Kidney epithelial cell (primary cell): ENCODE results near the gene ERAP2. TPM values are rescaled to one million over a fixed set of nuclear protein-coding genes. Genes with fewer than 3 reads are reported as not detected.

Experiments
- DNase-seq: peaks from one replicate; pipeline ENCODE4 v3.0.0-alpha.2; 2010; ENCODE audit warnings: low read depth
- H3K27me3 ChIP-seq: 2 replicates; pipeline ENCODE4 v1.6.0; 2011; ENCODE audit warnings: low read length; ENCODE audit not compliant: control insufficient read depth, insufficient read depth
- H3K36me3 ChIP-seq: 2 replicates; pipeline ENCODE4 v1.5.1; 2011; ENCODE audit warnings: low read length; ENCODE audit not compliant: control insufficient read depth, insufficient read depth
- H3K4me3 ChIP-seq: 2 replicates; pipeline ENCODE4 v1.5.1; 2011; ENCODE audit warnings: low read depth, mild to moderate bottlenecking, control low read depth, low read length
- CTCF ChIP-seq: IDR thresholded peaks from 2 replicates; pipeline ENCODE4 v1.5.1; 2011; ENCODE audit warnings: mild to moderate bottlenecking, moderate library complexity, low read length, control low read depth, inconsistent platforms; ENCODE audit not compliant: insufficient read depth, poor library complexity, severe bottlenecking
- total RNA-seq: library from RNA; depleted of rRNA; stranded (reverse); fragments of >200 nt; gene quantifications from 2 replicates; pipeline ENCODE4 v1.2.3, GENCODE V29; 2015

ERAP2 gene
- total RNA-seq, 1 donor from 2014 or later = 19.1 TPM

DNA sequence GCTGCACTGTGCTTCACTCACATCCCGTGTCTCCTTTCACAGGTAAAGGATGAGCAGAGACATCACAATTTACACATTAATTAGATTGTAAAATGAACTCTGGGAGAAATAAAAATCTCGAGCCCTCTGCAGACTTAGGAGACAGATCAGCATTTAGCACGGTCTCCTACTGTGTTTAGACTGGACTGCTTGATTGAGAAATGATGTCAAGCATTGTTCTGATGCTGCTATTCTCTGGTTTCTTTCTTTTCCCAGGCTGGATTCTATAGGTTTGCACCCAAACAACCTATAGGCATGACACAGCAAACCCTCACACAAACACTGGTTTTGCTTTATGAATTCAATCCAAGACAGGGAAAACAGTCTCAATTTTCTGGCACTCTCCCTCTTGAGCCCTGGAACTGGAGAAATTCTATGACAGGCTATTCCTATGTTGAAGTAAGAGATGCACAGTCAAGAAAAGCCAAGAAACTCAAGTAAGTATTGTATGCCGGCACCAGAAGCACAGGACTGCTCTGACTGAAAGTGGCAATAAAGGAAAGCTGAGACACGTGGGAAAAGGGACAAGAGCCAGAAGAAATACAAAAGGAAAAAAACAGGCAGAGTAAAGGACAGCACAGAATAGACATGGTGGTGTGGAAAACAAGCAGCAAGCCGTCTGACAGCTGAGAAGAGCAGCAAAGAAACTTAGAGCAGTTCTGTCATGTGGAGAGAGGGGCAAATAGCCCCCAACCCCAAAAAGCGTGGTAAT is 24.8 kb upstream of the ERAP2 start:
- no peak for DNase-seq
- Histone ChIP-seq H3K27me3 (no peaks in the 10 kb centered on the region), H3K36me3 (no peaks in the 10 kb centered on the region), H3K4me3 (no peak overlapping the region)
- no peak for TF ChIP-seq CTCF

- no peaks in the 10 kb centered on the region for H3K27me3 ChIP-seq
- no peaks in the 10 kb centered on the region for H3K36me3 ChIP-seq
- no peak for TF ChIP-seq CTCF
- H3K4me3 ChIP-seq = no peak overlapping the region
- no peak for DNase-seq
Observed at GRCh38 chr5:96852759-96853158, 23.5 kb upstream of the ERAP2 start.

DNA sequence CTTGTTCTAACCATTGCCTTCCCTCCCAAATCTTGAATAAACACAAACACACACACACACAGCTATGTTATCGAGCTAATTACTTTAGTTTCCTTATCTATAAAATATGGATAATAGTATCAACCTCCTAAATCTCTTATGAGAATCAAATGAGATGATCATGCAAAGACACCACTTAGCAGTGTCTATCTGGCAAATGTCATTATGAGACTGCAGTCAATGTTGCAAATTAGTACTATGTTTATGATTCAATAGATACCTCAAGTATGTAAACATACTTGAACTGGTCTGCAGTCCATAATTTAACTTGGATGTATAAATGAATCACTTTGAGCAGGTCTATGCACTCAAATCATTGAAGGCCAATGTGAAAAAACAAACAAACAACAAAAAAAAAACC is 22.2 kb upstream of the ERAP2 start:
- DNase-seq = no peak
- no peaks in the 10 kb centered on the region for H3K27me3 ChIP-seq
- no peak overlapping the region for H3K4me3 ChIP-seq
- no peaks in the 10 kb centered on the region for H3K36me3 ChIP-seq
- TF ChIP-seq CTCF = no peak

DNA sequence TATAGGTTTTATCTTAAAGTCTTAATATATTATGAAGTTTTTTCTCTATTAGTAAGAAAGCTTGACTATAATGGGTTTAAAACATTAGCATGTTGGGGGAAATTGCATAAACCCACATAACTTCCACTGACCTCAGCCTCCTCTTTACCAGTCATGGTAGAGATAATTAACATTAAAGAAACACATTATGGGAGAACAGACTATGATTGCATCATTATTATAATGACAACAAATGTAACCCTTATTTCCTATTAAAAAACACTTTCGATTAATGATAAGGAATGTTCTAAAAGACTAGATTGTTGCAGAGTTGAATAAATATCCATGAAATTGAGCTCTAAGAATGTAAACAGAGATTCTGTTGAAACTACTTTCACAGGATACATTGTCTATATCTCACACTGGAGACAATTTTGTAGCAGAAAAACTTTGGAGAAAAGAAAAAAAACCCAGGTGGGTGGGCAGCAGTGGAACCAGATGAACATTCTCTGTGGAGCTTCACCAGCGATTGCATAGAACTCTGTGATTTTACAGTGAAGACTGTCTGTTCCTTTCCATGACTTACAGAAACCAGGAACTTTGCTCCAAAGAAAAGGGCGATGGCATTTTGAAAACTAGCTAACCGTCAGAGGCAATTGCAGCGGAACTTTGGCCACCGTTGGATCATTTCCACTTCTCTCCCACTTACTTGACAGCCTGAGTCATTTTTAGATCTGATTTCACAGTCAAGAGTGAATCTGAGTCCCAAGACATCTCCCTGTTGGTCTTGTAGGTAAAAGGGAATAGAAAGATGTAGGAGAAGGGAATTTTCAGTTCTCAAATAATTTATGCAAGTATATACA is 21.0 kb upstream of the ERAP2 start:
- DNase-seq = no peak
- no peak for TF ChIP-seq CTCF
- Histone ChIP-seq H3K4me3 (no peak overlapping the region), H3K27me3 (no peaks in the 10 kb centered on the region), H3K36me3 (no peaks in the 10 kb centered on the region)

DNA sequence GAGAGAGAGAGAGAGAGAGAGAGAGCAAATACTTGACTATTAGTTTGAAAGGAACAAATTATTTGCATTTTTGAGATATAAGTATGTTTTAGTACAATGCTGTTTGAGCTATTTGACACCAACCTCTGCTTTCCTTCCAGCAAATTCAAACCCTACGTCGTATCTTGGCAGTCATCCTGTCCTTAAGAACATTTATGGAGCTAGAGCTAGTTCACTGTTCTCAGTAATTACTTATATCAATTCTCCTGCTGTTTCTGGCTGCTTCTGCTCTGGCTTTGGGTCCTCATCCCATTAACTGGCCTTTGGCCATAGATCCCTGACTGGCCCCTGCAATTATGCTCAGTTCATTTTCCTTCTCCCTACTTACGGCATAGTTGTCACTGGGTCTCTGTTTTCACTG is 19.9 kb upstream of the ERAP2 start:
- no peak for DNase-seq
- Histone ChIP-seq H3K4me3 (no peak overlapping the region), H3K36me3 (no peaks in the 10 kb centered on the region), H3K27me3 (no peaks in the 10 kb centered on the region)
- no peak for TF ChIP-seq CTCF
